HG03039 (cell line): Measurements from ENCODE around the gene C1QTNF2.
"Not testable (repeated sequence)": the region's sequence is repeated elsewhere in the genome, so short reads cannot be mapped to it uniquely, and the experiment has no call there.

Experiments
- ATAC-seq: cut with Tn5 transposase; IDR thresholded peaks from one replicate; pipeline ENCODE4 v1.9.1; 2021; ENCODE audit warnings: mild to moderate bottlenecking, moderate library complexity; ENCODE audit not compliant: unreplicated experiment

C1QTNF2 gene

DNA sequence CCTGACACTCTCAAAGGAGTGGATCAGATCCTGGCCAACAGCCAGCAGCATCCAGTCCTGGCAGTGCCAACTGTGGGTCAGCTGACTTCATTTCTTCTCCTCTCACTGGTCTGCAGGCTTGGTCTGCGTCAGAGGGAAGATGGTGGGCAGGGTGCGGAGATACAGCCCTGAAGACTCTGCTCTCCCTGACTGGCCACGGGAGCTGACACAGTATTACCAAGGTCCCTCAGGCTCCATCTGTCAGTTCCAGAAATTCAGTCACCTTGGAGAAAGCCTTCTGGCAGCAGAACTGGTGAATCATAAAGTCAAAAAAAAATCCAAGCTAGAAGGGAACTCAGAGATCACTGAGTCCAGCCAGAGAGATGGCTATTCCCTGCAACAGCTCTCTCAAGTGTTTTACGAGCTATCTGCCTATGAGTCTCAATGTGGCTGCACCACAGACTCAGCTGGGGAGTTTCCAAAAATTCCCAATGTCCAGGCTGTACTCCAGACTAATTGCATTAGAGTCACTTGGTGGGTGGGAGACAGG, 27.9 kb downstream of the C1QTNF2 start:
- no peak for ATAC-seq

DNA sequence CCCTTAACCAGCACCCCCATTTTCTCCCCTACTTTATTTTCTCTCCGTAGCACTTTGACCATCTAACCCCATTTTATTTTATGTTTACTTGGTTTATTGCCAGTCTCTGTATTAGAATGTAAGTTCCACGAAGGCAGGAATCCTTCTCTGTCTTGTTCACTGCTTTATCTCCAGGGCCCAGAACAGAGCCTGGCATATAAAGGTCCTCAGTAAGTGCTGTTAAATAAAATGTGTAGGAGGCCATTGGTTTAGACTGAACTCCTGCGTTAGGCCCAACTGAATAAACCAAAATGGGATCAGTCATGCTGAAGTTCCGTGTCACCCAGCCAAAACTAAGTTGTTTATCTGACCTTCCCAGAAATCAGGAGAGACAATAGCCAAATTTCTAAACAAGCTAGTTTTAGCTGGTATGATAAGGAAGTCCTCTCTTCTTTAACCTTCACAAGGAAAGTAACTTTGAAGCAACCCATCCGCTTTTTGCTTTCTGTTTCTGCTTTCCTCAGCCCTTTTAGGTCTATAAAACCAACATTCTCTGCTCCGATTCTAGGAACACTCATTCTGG, 29.0 kb downstream of the C1QTNF2 start:
- ATAC-seq: no peak

DNA sequence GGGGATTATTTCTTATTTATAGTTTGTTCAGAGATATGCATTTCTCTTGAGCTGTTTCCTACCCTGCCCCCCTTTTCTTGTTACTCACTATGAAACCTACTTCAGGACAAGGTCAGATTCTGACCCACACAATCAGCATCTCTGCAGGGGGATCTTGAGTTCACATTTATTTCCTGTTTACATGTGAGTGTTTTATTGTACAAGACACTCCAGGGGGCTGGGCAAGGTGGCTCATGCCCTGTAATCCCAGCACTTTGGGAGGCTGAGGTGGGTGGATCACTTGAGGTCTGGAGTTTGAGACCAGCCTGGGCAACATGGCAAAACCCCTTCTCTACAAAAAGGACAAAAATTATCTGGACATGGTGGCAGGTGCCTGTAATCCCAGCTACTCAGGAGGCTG, 29.9 kb downstream of the C1QTNF2 start:
- not testable (repeated sequence) for ATAC-seq

DNA sequence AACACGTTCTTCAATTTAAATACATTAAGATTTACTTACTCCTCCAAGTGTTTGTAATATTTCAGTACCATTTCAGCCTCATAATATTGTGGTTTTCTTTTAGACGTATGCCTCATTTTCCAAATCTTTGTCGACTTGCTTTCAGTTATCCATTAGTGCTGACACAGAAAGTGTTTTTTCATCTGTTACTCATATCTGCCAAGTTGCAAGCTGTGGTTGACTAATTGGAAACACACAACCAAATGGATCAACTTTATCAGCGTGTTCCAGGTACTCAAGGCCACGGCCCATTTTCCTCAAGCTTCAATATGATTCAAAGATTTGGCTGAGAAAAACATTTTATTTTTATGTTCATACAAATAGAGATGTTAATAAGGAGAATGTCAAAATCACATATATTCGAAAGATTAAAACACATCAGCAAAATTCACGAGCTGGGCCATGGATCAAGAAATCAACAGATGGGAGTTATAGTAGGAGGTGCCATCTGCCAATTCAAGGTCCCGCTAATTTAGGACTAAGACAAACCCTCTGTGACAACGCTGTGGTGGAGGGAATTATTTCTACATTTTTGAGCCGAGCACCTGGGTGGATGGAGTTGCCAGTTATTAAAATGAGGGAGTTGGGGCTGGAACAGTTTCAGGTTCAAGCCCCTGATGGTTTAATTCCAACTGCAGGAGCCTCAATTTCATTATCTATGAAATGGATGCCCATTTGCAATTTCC, 30.9 kb downstream of the C1QTNF2 start:
- ATAC-seq: no peak

DNA sequence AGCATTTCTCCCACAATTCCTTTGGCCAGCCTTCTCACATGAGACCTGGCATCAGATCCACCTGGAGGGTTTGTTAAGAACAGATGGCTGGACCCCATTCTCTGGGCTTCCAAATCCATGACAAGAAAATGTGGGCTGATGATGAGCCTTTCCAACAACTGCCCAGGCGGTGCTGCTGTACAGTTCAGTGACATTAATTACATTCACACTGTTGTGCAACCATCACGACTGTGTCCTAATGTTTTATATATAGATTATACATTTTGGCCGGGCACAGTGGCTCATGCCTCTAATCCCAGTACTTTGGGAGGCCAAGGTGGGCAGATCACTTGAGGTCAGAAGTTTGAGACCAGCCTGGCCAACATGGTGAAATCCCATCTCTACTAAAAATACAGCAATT, 35.7 kb downstream of the C1QTNF2 start:
- not testable (repeated sequence) for ATAC-seq

DNA sequence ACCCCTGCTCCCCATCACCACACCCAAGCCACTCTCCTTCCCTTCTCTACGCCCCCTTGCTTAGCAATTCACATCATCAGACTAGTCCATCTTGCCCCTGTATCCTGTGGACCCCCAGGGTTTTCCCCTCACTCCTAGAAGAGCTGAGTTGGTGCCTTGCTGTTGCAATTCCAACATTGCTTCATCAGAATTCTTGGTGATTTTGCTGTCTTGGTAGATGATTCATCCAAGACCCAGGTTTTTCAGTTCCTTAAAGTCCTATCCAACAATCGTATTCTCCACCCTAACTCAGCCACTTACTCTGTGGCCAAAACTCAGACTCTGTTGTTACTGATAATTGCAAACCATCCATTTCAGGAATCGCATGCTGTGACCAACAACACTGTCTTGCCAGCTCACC, 36.7 kb downstream of the C1QTNF2 start:
- ATAC-seq: no peak

DNA sequence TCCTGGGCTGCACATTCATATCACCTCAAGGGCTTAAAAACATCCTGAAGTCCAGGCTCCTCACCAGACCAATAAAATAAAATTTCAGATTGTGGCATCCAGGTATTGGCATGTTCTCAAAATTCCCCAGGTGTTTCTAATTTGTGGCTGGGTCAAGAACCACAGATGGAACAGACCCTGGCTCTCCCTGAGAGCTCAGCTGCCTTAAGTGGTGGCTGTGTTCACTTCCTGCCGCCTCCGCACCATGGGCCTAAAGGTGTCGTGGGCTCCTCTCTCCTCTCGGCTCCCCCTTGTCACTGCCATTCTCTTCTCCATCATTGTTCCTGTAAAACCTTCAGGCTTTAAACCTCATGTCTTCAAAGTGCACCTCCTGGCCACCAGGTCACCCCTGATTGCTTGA, 40.2 kb downstream of the C1QTNF2 start:
- ATAC-seq: no peak

DNA sequence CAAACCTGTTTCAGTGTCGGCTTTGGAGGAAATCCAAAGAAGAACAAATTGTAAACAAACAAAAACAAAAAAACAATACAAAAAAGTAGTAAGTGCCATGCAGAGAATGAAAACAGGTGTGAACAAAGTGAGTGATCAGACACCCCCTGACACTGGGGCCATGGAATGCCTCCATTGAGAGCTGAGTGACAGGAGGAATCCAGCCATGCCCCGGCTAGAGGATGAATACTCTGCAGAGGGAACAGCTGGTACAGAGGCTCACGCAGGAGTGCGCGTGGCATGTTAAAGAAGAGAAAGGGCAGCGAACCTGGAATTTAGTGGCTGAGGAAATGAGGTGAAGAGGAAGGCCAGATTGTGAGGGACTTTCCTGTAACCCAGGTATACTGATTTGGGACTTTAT, 42.6 kb downstream of the C1QTNF2 start:
- no peak for ATAC-seq

DNA sequence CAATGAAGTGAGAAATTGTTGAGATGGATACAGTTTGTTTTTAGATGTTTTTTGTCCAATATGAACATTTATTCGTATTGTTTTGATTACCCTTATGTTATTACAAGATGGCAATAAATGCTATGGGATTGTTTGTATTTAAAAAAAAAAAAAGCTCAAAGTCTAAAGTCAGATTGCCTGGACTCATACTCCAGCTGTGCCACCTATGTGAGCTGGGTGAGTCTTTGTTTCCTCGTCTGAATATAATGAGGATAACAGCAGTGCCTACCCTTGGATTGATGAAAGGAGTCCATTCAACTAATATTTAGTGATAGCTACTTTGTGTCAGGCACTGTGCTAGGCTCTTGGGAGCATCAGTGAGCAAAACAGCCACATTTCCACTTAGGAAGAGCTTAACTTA, 43.4 kb downstream of the C1QTNF2 start:
- no peak for ATAC-seq

DNA sequence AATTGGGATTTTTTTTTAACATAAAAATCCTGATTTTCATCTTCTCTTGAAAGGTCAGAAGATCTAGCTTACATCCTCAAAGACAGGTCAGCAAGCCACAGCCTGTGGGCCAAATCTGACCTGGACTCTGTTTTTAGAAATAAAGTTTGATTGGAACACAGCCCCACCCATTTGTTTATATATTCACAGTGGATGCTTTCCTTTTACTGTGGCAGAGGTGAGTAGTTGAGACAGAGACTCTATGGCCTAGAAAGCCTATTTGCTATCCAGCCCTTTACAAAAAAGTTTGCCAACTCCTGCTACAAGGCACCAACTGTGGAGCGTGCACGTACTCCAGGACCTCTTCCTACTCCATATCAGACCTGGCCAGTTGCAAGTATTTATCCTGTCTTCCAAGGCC, 44.7 kb downstream of the C1QTNF2 start:
- no peak for ATAC-seq

DNA sequence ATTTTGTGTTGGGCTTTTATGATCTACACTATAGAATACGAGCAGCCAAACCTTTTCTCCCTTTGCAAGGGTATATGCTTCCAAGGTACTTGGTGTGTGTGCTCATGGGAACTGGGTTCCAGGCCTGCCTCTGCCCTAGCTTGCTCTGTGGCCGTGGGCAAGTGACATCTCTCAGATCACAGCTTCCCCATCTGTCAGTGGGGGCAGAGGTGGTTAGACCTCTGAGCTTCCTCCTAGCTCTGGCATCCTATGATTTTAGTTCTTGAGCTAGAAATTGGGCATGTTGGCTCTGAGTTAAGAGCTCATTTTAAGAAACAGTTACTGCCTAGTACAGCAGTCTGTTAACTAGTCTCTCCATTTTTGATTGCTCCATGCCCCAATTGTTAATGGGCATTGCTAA, 45.5 kb downstream of the C1QTNF2 start:
- no peak for ATAC-seq

DNA sequence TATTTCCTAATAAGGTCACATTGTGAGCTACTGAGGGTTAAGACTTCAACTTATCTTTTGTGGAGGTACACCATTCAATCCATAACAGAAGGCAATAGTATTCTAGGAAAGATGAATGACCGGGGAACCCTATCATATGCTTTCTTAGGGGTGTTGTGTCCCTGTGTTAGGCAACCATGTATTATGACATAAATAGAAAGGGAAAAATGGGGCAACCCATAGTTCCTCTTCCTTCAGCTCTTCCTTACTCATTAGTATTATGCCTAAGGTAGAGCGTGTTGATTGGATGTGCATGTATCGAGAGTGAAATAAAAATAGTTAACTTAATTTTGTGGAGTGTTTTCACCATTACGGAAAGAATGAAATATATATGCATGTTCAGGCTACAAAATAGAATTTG, 52.0 kb downstream of the C1QTNF2 start:
- no peak for ATAC-seq

DNA sequence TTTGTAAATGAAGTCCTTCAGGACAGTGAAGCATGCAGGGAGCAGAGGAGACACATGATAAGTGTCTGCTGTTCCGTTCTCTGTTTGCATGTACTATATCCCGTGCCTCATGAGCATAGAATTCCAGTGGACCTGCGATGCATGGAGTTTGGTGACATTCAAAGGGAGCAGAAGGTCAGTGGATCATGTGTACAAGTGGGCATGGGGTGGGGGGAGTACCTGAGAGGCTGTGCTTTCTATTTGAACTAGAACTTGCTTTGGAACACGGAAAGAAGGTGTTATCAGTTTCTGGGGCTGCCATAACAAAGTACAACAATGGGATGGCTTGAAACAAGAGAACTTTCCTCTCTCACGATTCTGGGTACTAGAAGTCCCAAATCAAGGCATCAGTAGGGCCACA, 53.0 kb downstream of the C1QTNF2 start:
- no peak for ATAC-seq

DNA sequence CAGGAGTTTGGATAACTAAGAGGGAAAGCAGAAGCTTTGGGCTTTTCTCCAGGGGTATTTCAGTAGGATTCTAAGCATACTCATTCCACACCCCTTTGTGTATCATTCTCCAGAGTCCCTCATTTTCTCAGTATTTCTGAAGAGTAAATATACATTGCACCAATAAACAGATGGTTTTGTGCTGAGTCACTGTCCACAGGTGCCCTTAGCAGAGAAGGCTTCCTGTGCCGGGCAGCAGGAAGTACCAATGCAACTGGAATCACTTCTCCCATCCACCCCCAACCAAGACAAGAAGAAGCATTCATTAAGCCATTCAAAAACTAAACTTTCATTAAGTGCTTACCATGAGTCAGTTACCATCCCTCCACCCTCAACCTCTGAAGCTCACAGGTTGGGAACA, 54.5 kb downstream of the C1QTNF2 start:
- ATAC-seq: no peak

DNA sequence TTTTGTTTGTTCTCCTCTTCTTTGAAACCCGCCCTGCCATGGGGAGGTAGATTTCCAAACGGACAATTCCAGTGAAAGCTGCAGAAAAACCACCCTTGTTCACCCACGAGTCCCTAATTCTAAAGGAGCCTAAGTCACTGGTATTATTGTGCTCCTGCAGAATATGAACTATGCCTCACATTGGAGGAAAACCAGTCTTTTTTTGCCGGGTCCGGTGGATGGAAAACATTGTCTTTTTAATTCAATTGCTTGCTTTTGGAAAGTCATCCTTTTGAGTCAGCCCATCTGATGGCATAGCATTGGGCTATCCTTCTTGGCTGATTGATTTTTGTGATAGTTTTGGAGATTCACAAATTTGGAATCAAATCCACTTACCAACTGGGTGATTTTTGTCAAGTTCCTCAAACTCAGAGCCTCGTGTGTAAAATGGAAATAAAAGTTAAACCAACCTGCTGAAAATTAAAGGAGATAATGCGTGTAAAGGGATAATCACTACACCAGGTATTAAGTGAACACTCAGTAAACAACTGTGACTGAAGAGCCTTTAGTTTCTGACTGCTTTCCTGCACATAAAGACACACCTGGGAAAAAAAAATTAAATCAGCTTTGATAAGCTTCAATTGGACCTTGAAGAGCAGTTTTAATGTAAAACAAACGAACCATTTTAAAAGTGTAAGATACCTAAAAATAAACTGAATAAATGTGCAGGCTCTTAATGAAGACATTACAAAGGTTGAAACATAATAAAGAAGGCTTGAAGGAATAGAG, 57.3 kb downstream of the C1QTNF2 start:
- ATAC-seq: no peak

DNA sequence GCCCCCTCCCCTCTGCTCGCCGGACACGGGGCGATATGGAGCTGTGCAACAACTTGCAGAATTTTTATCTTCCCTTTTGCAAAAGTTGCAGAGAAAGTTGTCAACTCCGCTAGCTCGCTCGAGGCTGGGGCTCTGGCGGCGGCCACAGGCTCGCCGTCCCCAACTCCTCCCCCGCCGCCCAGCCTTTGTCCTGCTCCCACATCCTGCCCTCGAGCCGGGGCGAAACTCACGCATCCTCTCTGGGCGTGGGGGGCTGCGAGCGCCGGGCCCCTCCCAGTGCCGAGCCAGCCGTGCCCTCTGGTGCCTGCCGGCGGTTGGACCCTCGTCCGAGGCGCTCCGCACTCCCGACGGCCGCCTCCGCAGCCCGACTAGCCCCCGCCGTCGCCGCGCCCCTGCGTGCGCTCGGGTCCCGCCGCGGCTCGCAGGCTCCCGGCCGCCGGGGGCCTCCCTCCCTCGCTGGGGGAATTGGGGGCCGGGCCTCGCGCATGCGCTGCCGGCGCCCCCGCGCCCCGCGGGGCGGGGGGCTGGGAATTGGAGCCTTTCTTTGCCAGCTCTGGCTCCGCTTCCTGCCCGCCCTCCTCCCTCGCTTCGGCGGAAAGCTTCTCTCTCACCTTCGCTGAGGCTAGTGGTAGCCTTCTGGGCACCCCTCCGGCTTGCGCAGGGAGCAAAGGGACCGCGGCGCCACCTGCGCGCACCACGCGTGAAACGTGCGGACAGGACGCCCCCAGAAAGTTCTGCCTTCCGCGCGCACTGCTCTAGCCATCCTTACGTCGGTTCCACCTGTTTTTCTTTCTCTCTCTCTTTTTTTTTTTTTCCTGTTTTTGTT, 58.1 kb downstream of the C1QTNF2 start, which contains the start of gene CCNJL:
Gene CCNJL (minus strand): TSS at position 431 of the 826 bp plus-strand sequence. CDS start 641 bp downstream, outside the sequence.
- no peak for ATAC-seq

DNA sequence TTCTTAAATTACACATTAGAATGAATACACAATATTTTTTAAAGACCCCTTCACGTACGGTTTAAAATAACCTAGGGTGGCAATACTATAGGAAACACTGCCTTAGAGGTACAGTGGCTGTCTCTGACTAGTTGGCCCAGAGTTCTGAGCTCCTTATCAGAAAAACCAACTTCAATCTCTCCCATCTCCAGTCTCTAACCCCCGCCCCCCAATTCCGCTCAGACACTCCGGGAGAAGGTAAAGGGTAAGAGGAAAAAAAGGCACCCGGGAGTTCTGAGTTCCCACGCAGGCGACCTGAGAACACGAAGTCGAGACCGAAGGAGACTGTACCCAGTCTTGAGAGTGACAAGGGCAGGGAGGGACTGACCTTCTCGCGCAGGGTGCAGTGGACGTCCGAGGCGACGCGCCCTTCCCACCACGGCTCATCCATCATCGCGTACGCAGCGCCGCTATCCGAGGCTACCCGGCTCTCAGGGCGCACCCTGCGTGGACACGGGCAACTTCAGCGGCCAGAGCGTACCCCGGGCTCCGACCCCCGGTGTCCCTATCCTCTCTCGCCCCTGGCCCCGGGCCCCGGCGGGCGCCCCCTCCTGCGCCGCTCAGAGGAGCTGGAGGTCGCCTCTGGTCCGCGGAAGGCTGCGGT, 58.8 kb downstream of the C1QTNF2 start:
- no peak for ATAC-seq

DNA sequence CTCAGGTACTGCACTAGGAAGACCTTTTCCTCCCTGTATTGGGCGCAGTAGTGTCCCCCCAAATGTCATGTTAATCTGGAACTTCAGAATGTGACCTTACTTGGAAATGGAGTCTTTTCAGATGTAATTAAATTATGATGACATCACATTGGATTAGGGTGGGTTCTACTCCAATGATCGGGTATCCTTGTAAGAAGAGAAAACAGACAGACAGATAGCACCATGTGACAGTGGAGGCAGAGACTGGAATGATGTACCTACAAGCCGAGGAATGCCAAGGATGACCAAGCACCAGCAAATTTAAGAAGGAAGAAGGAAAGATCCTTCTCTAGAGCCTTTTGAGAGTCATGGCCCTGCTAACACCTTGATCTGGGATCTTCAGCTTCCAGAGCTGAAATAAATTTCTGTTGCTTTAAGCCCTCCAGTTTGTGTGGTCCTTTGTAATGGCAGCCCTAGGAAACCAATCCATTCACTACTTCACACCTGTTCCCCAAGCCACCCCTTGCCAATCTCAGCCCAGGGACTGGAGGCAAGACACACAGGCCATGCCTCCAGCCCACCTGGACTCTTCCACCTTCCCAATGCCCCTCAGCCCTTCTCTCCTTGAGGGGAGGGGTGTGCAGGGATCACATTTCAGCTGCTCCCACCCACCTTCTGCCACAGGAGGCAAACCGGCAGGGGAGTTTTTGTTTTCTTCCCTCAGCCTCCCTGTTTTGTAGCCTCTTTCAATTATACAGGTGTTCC, 59.7 kb downstream of the C1QTNF2 start:
- no peak for ATAC-seq

DNA sequence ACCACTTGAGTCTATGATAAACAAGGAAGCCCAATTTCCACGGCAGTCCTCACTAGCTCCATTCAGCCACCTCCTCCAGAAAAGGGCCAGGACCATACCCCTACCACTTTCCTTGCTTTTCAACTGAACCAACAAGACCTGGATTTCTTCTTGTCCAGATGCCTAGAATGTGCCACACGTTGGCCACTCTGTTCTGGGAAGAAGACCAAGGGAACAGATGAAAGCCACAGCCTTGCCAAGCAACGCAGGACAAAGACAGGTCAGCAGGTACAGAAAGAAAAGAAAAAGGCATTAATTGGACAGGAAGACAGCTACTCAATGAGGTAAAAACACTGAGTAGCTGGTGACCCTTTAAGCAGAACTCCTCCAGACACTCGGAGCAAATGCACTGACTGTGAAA, 60.3 kb downstream of the C1QTNF2 start:
- ATAC-seq: no peak

DNA sequence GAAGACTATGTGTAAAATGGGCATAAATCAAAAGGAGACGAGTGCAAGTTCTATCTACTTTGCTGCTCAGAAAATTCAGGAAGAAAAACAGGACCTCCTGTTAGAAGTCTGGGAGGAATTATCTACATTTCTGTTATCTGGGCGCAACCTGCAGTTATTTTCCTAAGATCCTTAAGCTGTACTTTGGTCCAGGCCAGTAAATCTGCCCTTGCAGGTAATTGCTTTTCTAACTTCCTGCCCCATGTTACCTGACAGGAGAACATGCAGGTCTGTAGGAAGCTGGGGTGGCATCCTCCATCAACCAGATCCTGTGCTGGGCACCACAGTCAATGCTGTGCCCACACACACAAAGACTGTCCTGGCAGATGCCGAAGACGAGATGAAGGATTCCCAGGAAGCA, 63.7 kb downstream of the C1QTNF2 start:
- no peak for ATAC-seq
